HCT116 (cell line): Measurements from ENCODE around the gene ZNF341. TPM values are rescaled to one million over a fixed set of nuclear protein-coding genes. Genes with fewer than 3 reads are reported as not detected.

Experiments used
- ATAC-seq: fragments of 200-7000 bp; cut with Tn5 transposase; 2 replicates; pipeline ENCODE4 v1.9.1; 2020; ENCODE audit warnings: mild to moderate bottlenecking, moderate library complexity
- BruUV-seq: library from RNA; stranded (reverse); fragments of 400-500 nt; replicated peaks from 2 replicates; lab custom pipeline; 2021; lab: Mats Ljungman, UMichigan
- CTCF ChIA-PET: fragments of 300-600 bp; sonication (Branson Sonifier 250); formaldehyde crosslinking; loops from one replicate; lab custom pipeline; 2021; ENCODE audit warnings: antibody characterized with exemption; lab: Charles Lee
- POLR2A ChIA-PET: fragments of 300-600, 350-600 bp; sonication (Branson Sonifier 250); formaldehyde crosslinking; loops from one replicate; lab custom pipeline; 2021; ENCODE audit warnings: antibody characterized with exemption; lab: Charles Lee
- RAD21 ChIA-PET, 2 experiments: fragments of 300-600 bp; sonication (Branson Sonifier 250); formaldehyde crosslinking; loops; one replicate each; lab custom pipeline; 2023; ENCODE audit warnings: low total read pairs in 2 of 2; ENCODE audit not compliant: uncharacterized antibody in 2 of 2, unreplicated experiment in 2 of 2, low non-redundant PET in 1 of 2; lab: Charles Lee
- DNase-seq: peaks from one replicate; pipeline ENCODE4 v3.0.0-alpha.2; 2010; ENCODE audit warnings: low read depth, low spot score
- H2AFZ ChIP-seq: fragments of 200-600 bp; shearing (Covaris generic), sonication (generic); 2 replicates; pipeline ENCODE4 v1.6.1; 2017; ENCODE audit warnings: low read depth, mixed run types, mixed read lengths, antibody characterized with exemption, low read length; ENCODE audit not compliant: poor library complexity, severe bottlenecking
- H3K27ac ChIP-seq: 2 replicates; pipeline ENCODE4 v1.5.1; 2012; ENCODE audit warnings: low read depth, low read length
- H3K27me3 ChIP-seq: fragments of 200-600 bp; sonication (generic); 2 replicates; pipeline ENCODE4 v1.6.1; 2016; ENCODE audit warnings: mixed run types, low read length, mixed read lengths; ENCODE audit not compliant: insufficient read depth
- H3K36me3 ChIP-seq, 2 experiments: fragments of 200-500 bp in 1 of 2; fragments of 200-600 bp in 1 of 2; sonication (Bioruptor generic) in 1 of 2; sonication (generic) in 1 of 2; 2 replicates each; pipeline versions ENCODE4 v1.5.1 to v1.6.1; 2014 to 2016; ENCODE audit warnings: low read length in 2 of 2, inconsistent platforms in 1 of 2, mixed read lengths in 1 of 2, mixed run types in 1 of 2; ENCODE audit not compliant: insufficient read depth in 2 of 2, control insufficient read depth in 1 of 2
- H3K4me1 ChIP-seq, 2 experiments: fragments of 200-600 bp in 1 of 2; sonication (generic) in 1 of 2; 2 replicates each; pipeline versions ENCODE4 v1.5.1 to v1.6.1; 2012 to 2017; ENCODE audit warnings: low read length in 2 of 2, inconsistent platforms in 1 of 2, mild to moderate bottlenecking in 1 of 2, mixed read lengths in 1 of 2, mixed run types in 1 of 2, moderate library complexity in 1 of 2; ENCODE audit not compliant: insufficient read depth in 2 of 2, control insufficient read depth in 1 of 2
- H3K4me2 ChIP-seq: fragments of 200-600 bp; sonication (generic); 2 replicates; pipeline ENCODE4 v1.6.1; 2017; ENCODE audit warnings: mixed run types, low read length, mixed read lengths
- H3K4me3 ChIP-seq, 2 experiments: fragments of 200-600 bp in 1 of 2; sonication (generic) in 1 of 2; replicated peaks in 1 of 2; 2 replicates each; pipeline ENCODE4 v1.5.1; 2011 to 2016; ENCODE audit warnings: low read length in 2 of 2, control low read depth in 1 of 2, low read depth in 1 of 2, mild to moderate bottlenecking in 1 of 2, mixed read lengths in 1 of 2, mixed run types in 1 of 2
- H3K79me2 ChIP-seq: fragments of 200-600 bp; sonication (generic); 2 replicates; pipeline ENCODE4 v1.6.1; 2017; ENCODE audit warnings: mild to moderate bottlenecking, mixed run types, low read length, moderate library complexity, mixed read lengths; ENCODE audit not compliant: insufficient read depth
- H3K9ac ChIP-seq: fragments of 200-600 bp; sonication (generic); 2 replicates; pipeline ENCODE4 v1.6.1; 2016; ENCODE audit warnings: low read length, mixed read lengths
- H3K9me2 ChIP-seq: fragments of 200-600 bp; sonication (generic), shearing (Covaris generic); 2 replicates; pipeline ENCODE4 v1.6.1; 2017; ENCODE audit warnings: mixed run types, mild to moderate bottlenecking, moderate library complexity; ENCODE audit not compliant: insufficient read depth
- H3K9me3 ChIP-seq, 2 experiments: fragments of 200-500 bp in 1 of 2; fragments of 200-600 bp in 1 of 2; sonication (Bioruptor generic) in 1 of 2; sonication (generic) in 1 of 2; 2 replicates each; pipeline ENCODE4 v1.6.1; 2014 to 2017; ENCODE audit warnings: low read length in 2 of 2, mixed read lengths in 2 of 2, inconsistent platforms in 1 of 2, low read depth in 1 of 2, mild to moderate bottlenecking in 1 of 2, mixed run types in 1 of 2, moderate library complexity in 1 of 2; ENCODE audit not compliant: control insufficient read depth in 1 of 2, insufficient read depth in 1 of 2
- H4K20me1 ChIP-seq: fragments of 200-600 bp; sonication (generic), shearing (Covaris generic); 2 replicates; pipeline ENCODE4 v1.6.1; 2017; ENCODE audit warnings: mixed run types, mild to moderate bottlenecking, moderate library complexity; ENCODE audit not compliant: insufficient read depth
- CBX3 ChIP-seq: IDR thresholded peaks from 2 replicates; pipeline ENCODE4 v1.6.1; 2012; ENCODE audit warnings: low read depth
- EGR1 ChIP-seq: IDR thresholded peaks from 2 replicates; pipeline ENCODE4 v1.6.1; 2012; ENCODE audit warnings: low read depth
- ELF1 ChIP-seq: IDR thresholded peaks from 2 replicates; pipeline ENCODE4 v1.6.1; 2012; ENCODE audit warnings: low read depth, borderline replicate concordance
- EZH2 ChIP-seq: fragments of 200-600 bp; sonication (generic); IDR thresholded peaks from 2 replicates; pipeline ENCODE4 v1.6.1; 2017; ENCODE audit warnings: antibody characterized with exemption, mixed run types
- FOSL1 ChIP-seq: IDR thresholded peaks from 2 replicates; pipeline ENCODE4 v1.6.1; 2012; ENCODE audit warnings: low read depth
- POLR2AphosphoS5 ChIP-seq: IDR thresholded peaks from 2 replicates; pipeline ENCODE4 v1.6.1; 2011; ENCODE audit warnings: mild to moderate bottlenecking, low read depth, low read length, moderate library complexity
- SP1 ChIP-seq: IDR thresholded peaks from 2 replicates; pipeline ENCODE4 v1.6.1; 2012; ENCODE audit warnings: low read depth
- SRF ChIP-seq: IDR thresholded peaks from 2 replicates; pipeline ENCODE4 v1.6.1; 2012; ENCODE audit warnings: low read depth
- YY1 ChIP-seq: IDR thresholded peaks from 2 replicates; pipeline ENCODE4 v1.6.1; 2011; ENCODE audit warnings: low read length, low read depth, moderate library complexity, mild to moderate bottlenecking; ENCODE audit not compliant: insufficient replicate concordance; ENCODE audit errors: extremely low read depth
- ZFX ChIP-seq: fragments of 450-650 bp; IDR thresholded peaks from 2 replicates; pipeline ENCODE4 v1.6.1; 2017
- ZNF274 ChIP-seq: fragments of 200-500 bp; sonication (Bioruptor generic); IDR thresholded peaks from 2 replicates; pipeline ENCODE4 v1.6.1; 2014; ENCODE audit warnings: mild to moderate bottlenecking, low read depth, low read length, inconsistent platforms
- intact Hi-C: fragments of 100-400 bp; cut with micrococcal nuclease; formaldehyde crosslinking; loops from 2 replicates; pipeline ENCODE4 v1.10.0; 2022
- total RNA-seq: library from RNA; stranded (reverse); gene quantifications from one replicate; pipeline ENCODE4 v1.2.1, GENCODE V29; 2021; ENCODE audit not compliant: unreplicated experiment

Gene ZNF341
- total RNA-seq, 1 experiment from 2014 or later: 4.9 TPM

GRCh38 chr20:33684533-33685327, 47.1 kb upstream of the ZNF341 start:
- Histone ChIP-seq H3K79me2 (peaks cover 32% of the 10 kb centered on the region), H3K4me2 (peak overlapping the region; percentile 97), H3K9me3 (no peaks in the 10 kb centered on the region), H4K20me1 (no peaks in the 10 kb centered on the region), H3K9me2 (no peaks in the 10 kb centered on the region), H3K27ac (peak overlapping the region; percentile 83), H3K4me1 (peaks cover 11 to 30% of the 10 kb centered on the region in 2 experiments), H3K4me3 (peak overlapping the region; percentile 82 to 83), H3K9ac (peak overlapping the region; percentile 90), H3K27me3 (no peaks in the 10 kb centered on the region), H2AFZ (no peak overlapping the region), H3K36me3 (no peaks in the 10 kb centered on the region)
- ChIA-PET RAD21 (no interaction called here), POLR2A (interaction anchor here (1.1 kb wide), 1 partner anchor 20 kb away, joined by 3 read pairs; no protein-coding TSS in a partner anchor), CTCF (no interaction called here)
- no peak for TF ChIP-seq ZNF274
- TF ChIP-seq SP1: no peak
- no peak for TF ChIP-seq FOSL1
- TF ChIP-seq EZH2: no peak
- no peak for TF ChIP-seq EGR1
- no peak for TF ChIP-seq SRF
- no peak for TF ChIP-seq POLR2AphosphoS5
- TF ChIP-seq YY1: no peak
- no peak for TF ChIP-seq ZFX
- TF ChIP-seq CBX3: no peak
- no peak for TF ChIP-seq ELF1
- DNase-seq (no peak), ATAC-seq (no peak)
- intact Hi-C loops: no loop called here
- BruUV-seq: TSS peak; percentile 57
